GM21526 (cell line): ENCODE data around the gene RASL11B.

ENCODE experiments used
- ATAC-seq: cut with Tn5 transposase; IDR thresholded peaks from one replicate; pipeline ENCODE4 v1.9.1; 2021; ENCODE audit warnings: moderate library complexity; ENCODE audit not compliant: unreplicated experiment, low FRiP score

RASL11B gene

GRCh38 chr4:52870225-52870624 lies 8.1 kb downstream of the RASL11B start:
- no peak for ATAC-seq

DNA sequence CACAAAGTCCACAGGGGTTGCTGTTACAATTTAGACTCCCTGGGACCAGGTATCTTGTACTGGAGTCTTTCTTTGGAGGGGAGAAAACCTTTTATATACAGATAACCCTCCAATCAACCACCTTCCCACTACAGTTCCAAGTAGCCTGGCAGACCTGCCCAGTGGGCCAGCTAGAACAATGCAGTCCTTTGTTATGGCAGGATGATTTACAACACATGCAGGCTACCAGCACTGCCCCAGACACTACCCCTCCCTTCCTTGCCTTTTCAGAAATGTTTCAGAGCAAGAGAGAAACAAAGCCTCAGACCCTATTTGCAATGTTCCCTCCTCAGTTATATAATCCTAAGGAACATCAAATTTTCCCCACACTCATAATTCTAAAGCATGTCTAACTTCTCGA lies 11.1 kb downstream of the RASL11B start:
- ATAC-seq, result no peak

- no peak for ATAC-seq
Observed at GRCh38 chr4:52873861-52874343, 11.8 kb downstream of the RASL11B start.

DNA sequence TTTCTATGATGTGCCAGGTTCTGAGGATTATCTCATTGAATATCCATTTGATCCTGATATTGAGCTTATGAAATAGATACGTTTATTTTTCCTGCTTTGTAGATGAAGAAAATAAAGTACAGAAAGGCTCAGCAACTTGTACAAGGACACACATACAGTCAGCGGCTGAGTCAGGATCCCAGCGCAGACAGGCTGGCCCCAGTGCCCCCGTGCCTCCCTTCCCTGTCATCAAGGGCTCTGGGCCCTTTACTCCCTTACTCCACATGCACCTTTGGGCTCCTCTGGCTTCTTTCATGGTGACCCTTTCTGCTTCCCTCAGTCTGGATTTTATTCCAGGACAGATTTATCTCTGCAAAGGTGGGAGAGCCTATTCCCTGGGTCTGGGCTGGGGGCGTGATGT lies 12.8 kb downstream of the RASL11B start:
- ATAC-seq, result no peak

DNA sequence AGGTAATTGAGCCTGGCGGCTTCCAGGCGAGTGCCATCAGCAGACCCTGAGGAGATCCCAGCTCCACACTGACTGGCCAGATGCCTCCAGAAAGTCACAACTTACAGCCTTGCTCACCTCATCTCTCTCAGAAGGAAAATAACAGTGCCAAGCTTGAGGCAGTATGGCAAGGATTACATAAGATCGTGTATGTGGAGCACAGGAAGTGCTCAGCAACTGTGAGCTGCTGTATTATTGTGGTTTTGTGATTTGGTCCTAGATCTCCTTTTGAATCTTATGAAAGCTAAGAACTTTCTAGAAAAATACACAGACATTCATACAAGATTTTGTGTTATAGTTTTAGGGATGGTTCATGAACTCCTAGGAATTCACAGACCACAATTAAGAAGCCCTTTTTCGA lies 14.0 kb downstream of the RASL11B start:
- no peak for ATAC-seq

GRCh38 chr4:52877036-52877435 lies 14.9 kb downstream of the RASL11B start:
- ATAC-seq, result no peak

GRCh38 chr4:52877694-52878093 lies 15.6 kb downstream of the RASL11B start:
- ATAC-seq, result no peak

DNA sequence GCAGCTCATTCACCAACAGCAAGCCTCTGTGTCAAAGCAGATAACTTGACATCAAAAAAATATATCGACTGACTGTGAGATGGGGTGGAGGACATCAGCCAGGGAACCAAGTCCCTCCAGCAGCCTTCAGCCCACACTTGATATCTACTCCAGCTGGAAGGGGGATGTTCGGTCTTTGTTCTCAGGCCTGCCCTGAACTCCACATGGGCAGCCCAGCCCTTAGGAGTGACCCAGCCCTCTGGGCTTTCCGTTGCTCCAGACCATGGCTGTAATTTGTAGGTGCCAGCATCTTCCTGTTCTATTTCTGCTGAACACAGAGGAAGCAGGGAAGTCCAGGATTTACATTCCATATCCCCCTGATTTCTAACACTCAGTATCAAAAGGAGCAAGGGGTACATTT lies 17.4 kb downstream of the RASL11B start:
- ATAC-seq, result no peak

DNA sequence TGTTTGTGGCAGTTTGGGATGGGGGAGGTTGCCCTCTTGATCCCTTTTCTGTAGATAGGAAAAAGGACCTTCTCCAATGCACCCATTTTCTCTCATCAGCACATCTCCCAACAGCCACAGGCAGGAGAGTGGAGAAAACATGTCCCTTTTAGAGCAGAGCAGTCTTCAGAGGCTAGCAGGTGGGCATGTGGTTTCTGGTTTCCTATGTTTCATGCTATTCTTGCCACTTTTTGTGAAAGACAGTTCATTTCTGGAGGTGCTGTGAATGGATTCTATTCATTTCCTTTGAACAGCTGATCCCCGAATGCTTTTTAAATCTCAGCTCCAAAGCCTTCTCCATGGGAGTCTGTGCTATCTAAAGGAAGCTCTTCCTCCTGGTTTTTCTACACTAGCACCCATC lies 18.9 kb downstream of the RASL11B start:
- ATAC-seq, result no peak

DNA sequence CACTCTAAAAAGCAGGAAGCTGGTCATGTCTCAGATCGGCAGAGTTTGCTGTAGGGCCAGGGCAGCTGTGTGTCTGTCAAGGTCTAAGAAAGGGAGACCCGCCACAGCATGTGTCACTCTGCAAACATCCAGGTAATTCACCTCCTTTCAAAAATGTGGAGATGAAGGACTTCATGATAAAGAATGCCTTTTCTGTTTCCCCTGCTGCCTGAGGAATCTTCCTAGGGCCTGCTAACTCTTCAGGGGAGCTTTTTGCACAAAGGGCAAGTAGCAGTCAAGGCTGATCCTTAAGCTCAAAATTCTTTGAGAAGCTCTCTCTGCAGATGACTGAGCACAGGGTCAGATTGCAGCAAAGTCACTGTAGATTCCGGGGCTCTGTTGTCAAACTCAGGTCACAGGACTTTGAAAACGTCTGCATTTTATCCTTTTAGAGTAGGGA lies 21.1 kb downstream of the RASL11B start:
- ATAC-seq, result no peak

DNA sequence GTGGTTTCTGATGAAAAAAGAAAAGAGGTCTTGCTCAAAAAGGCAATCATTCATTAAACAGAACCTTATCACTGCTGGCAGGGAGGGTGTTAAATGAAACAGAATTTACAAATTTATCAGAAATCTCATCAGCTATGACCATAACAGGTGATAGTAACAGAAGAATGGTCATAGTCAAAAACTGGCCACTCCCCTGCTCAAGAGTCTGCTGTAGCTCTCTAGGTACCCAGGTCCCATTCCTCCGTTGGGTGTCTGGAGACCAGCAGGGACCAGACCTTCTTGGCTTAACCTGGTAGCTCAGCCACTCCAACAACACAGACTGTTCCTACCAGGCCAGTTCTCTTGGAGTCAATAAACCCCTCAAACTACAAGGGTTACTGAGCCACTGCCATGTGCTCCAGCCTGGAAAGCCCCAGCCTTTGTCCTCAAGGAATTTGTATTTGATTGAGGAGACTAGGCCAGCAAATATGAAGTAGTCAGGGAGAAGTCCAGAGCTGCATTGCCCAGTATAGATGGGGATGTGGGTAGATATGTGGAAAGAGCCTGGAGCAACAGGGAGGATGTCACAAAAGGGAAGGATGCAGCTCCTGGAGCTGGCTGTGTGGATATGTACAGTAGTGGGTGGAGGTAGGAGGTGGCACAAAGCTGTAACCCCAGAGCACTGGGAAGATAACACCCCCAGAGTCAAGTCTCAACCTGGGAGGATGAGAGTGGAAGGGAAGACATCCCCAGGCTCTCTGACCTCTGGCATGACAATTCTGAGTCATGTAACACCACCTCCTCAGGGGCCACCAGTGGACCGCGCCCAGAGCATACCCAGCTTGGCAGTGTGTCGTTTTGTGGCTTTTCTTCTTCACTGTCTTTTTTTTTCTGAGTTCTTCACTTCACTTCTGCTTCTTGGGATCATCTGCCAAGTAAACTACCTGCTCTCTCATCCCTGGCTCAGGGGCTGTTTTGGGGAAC lies 21.9 kb downstream of the RASL11B start:
- ATAC-seq, result no peak

GRCh38 chr4:52884994-52885393 lies 22.9 kb downstream of the RASL11B start:
- no peak for ATAC-seq

GRCh38 chr4:52889354-52889753 lies 27.2 kb downstream of the RASL11B start:
- ATAC-seq, result no peak

DNA sequence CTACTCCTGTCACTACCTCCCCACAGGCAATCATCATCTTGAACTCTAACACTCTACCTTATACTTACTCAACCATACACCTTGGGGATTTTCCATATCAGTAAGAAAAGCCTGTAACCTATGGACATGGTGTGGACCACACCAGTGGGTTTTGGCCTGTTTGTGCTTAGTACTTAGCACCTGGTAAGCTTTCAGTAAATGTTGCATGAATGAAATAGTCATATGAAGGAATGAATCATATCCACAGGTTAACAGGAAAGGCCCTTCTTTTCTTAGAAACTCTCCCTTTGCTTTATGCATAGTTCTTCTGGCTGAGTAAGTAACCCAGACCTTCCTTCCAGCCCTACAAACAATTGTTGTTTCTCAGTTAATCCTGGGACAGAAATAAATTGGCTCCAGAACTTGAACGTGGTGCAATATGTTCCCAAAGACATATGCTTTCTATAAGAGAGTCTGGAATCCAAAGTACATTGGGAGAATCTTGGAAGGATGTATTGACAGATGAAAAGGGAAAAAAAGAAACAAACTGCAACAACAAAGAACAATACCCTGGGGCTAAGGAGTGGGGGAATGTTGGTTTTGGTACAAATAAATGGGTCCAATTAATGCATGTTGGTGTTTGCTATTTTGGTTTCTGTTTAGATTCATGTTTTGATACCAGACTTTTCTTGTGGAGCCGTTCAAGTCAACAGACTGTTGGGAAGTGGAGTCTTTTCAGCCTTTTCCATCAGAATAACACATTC lies 27.8 kb downstream of the RASL11B start:
- ATAC-seq, result no peak

DNA sequence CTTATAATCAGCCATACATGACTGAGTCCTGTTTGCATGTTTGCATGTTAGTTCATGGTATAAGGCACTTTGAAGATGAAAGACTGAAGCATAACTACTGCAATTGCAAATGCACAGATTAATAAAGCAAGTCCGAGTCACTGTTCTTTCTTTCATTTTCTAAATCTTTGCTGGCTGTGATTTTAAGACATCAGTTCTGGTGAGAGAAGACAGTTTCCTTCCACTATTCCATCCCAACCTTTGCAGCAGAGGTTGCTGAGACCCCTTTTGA lies 28.3 kb downstream of the RASL11B start:
- ATAC-seq, result no peak

GRCh38 chr4:52891743-52892142 lies 29.6 kb downstream of the RASL11B start:
- ATAC-seq, result no peak

- no peak for ATAC-seq
Observed at GRCh38 chr4:52892880-52893279, 30.8 kb downstream of the RASL11B start.

DNA sequence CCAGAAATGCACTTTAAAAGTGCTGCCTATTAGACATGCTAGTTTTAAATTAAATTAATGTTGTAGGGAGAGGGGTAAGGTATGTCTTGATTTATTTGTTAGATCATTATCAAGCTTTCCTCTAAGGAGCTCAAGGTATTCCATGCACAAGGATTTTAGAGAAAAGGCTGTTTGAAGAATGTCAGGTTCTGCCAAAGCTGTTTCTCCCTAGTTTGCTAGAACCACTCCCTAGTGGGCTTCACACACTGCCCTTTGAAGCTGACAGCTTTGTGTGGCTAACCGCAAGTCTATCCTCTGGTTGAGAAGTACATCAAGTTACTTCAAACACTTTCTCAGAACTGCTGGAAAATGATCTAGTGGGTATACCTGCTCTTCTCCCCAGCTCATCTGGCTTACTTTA lies 32.3 kb downstream of the RASL11B start:
- no peak for ATAC-seq

- no peak for ATAC-seq
Observed at GRCh38 chr4:52903273-52903672, 41.2 kb downstream of the RASL11B start.

- ATAC-seq, result no peak
Observed at GRCh38 chr4:52904421-52904820, 42.3 kb downstream of the RASL11B start.

DNA sequence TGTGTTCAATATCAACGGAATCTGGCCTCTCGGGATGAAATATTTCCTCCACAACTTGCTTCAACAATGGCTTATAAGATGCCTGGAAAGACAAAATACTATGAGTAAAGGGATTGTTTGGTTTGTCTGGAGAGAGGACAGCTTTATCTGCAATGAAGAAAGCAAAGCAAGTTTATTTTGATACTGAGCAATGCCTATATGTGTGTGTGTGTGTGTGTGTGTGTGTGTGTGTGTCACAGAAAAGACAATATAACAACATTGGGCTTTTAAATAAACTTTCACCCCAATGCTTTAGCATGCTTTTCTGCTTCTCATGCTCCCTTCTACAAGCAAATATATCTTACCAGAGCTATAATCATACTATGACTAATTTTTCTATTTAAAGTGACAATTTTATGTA lies 45.4 kb downstream of the RASL11B start:
- ATAC-seq, result no peak

DNA sequence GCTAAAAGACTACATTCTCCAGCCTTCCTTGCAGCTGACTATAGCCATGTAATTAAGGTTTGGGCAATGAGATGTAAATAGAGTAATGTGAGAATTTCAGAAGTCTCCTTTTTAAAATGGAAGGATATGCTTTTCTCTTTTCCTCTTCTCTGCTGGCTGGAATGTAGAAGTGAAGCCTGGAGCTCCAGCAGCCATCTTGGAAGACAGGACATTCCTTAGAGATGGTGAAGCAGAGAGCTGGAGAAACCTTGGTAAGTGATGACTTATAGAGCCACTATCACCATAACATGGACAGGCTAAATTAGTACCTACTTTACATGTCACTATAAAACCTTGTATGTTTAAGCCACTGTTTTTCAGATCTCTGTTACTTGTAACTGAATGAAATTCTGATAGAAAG lies 48.0 kb downstream of the RASL11B start:
- no peak for ATAC-seq
